Endothelial cell of umbilical vein (primary cell): Measurements from ENCODE around the gene SEMA7A. TPM values are rescaled to one million over a fixed set of nuclear protein-coding genes. Genes with fewer than 3 reads are reported as not detected.

Experiments used
- BruUV-seq: library from RNA; stranded (reverse); fragments of 400-500 nt; replicated peaks from 2 replicates; lab custom pipeline; 2021; lab: Mats Ljungman, UMichigan
- CTCF ChIA-PET: fragments of 300-600, 350-600 bp; sonication (Branson Sonifier 250); formaldehyde crosslinking; loops from one replicate; lab custom pipeline; 2021; ENCODE audit warnings: antibody characterized with exemption, inconsistent platforms; lab: Charles Lee
- POLR2A ChIA-PET: fragments of 300-600, 350-600 bp; sonication (Branson Sonifier 250); formaldehyde crosslinking; loops from one replicate; lab custom pipeline; 2021; ENCODE audit warnings: antibody characterized with exemption, inconsistent platforms; lab: Charles Lee
- DNase-seq: peaks from one replicate; pipeline ENCODE4 v3.0.0-alpha.2; 2011; ENCODE audit warnings: low read depth, low spot score
- FAIRE-seq: peaks from 2 replicates; lab custom pipeline; 2011; peaks lifted over from hg19 to GRCh38; lab: Jason Lieb, UNC
- H2AFZ ChIP-seq: 2 replicates; pipeline ENCODE4 v1.6.0; 2012; ENCODE audit warnings: low read depth, low read length, control low read depth, inconsistent platforms
- H3K27ac ChIP-seq: 2 replicates; pipeline ENCODE4 v1.5.1; 2011; ENCODE audit warnings: low read depth, mild to moderate bottlenecking, control low read depth, low read length, moderate library complexity; ENCODE audit not compliant: insufficient read depth
- H3K27me3 ChIP-seq, 2 experiments: 2 replicates each; pipeline versions ENCODE4 v1.6.0 to v1.6.1; 2011; ENCODE audit warnings: low read length in 2 of 2, mixed read lengths in 1 of 2; ENCODE audit not compliant: control insufficient read depth in 2 of 2, insufficient read depth in 2 of 2
- H3K36me3 ChIP-seq, 2 experiments: 2 replicates in 1 of 2; 3 replicates in 1 of 2; pipeline ENCODE4 v1.5.1; 2011; ENCODE audit warnings: low read length in 2 of 2, mild to moderate bottlenecking in 1 of 2, moderate library complexity in 1 of 2; ENCODE audit not compliant: control insufficient read depth in 2 of 2, insufficient read depth in 2 of 2; ENCODE audit errors: extremely low read depth in 1 of 2
- H3K4me1 ChIP-seq: 3 replicates; pipeline ENCODE4 v1.5.1; 2011; ENCODE audit warnings: mild to moderate bottlenecking, low read length; ENCODE audit not compliant: control insufficient read depth, insufficient read depth; ENCODE audit errors: extremely low read depth
- H3K4me2 ChIP-seq: 2 replicates; pipeline ENCODE4 v1.6.1; 2011; ENCODE audit warnings: low read length, control low read depth, mixed read lengths; ENCODE audit not compliant: insufficient read depth
- H3K4me3 ChIP-seq, 3 experiments: fragments of 200-600 bp in 1 of 3; sonication (generic), shearing (Covaris generic) in 1 of 3; replicated peaks in 1 of 3; 2 replicates each; pipeline ENCODE4 v1.5.1; 2011 to 2016; ENCODE audit warnings: control low read depth in 3 of 3, low read length in 3 of 3, mild to moderate bottlenecking in 2 of 3, inconsistent platforms in 1 of 3, low read depth in 1 of 3, moderate library complexity in 1 of 3; ENCODE audit not compliant: insufficient read depth in 1 of 3
- H3K79me2 ChIP-seq: 2 replicates; pipeline ENCODE4 v1.6.0; 2012; ENCODE audit warnings: low read length, inconsistent platforms; ENCODE audit not compliant: control insufficient read depth, insufficient read depth
- H3K9ac ChIP-seq: replicated peaks from 2 replicates; pipeline ENCODE3; 2011; ENCODE audit warnings: low read length, control low read depth; ENCODE audit not compliant: insufficient read depth; ENCODE audit errors: extremely low read depth
- H3K9me1 ChIP-seq: replicated peaks from 3 replicates; pipeline ENCODE4 v1.6.0; 2011; ENCODE audit warnings: mild to moderate bottlenecking, low read length; ENCODE audit not compliant: control insufficient read depth, insufficient read depth; ENCODE audit errors: extremely low read depth
- H3K9me3 ChIP-seq: replicated peaks from 2 replicates; pipeline ENCODE4 v1.5.1; 2012; ENCODE audit warnings: low read length, inconsistent platforms; ENCODE audit not compliant: control insufficient read depth, insufficient read depth
- H4K20me1 ChIP-seq: replicated peaks from 2 replicates; pipeline ENCODE3; 2011; ENCODE audit warnings: mild to moderate bottlenecking, low read length; ENCODE audit not compliant: control insufficient read depth, insufficient read depth; ENCODE audit errors: extremely low read depth
- EZH2 ChIP-seq: IDR thresholded peaks from 2 replicates; pipeline ENCODE4 v1.6.1; 2012; ENCODE audit warnings: borderline replicate concordance, low read depth, mild to moderate bottlenecking, moderate library complexity, low read length, inconsistent platforms; ENCODE audit not compliant: severe bottlenecking
- FOS ChIP-seq: IDR thresholded peaks from 2 replicates; pipeline ENCODE4 v1.6.1; 2011; ENCODE audit warnings: mild to moderate bottlenecking, low read length, moderate library complexity, borderline replicate concordance; ENCODE audit not compliant: insufficient read depth
- GATA2 ChIP-seq: IDR thresholded peaks from 2 replicates; pipeline ENCODE4 v1.7.0; 2011; ENCODE audit warnings: low read depth, mild to moderate bottlenecking, moderate library complexity, mixed read lengths, low read length; ENCODE audit not compliant: insufficient read length, insufficient read depth
- JUN ChIP-seq: IDR thresholded peaks from 2 replicates; pipeline ENCODE4 v1.6.1; 2011; ENCODE audit warnings: borderline replicate concordance, low read depth; ENCODE audit not compliant: insufficient read length, insufficient read depth
- MYC ChIP-seq: IDR thresholded peaks from one replicate; pipeline ENCODE4 v1.6.1; 2011; ENCODE audit warnings: mild to moderate bottlenecking, low read depth, low read length
- POLR2A ChIP-seq: IDR thresholded peaks from 2 replicates; pipeline ENCODE4 v1.6.1; 2012; ENCODE audit warnings: low read depth, mild to moderate bottlenecking, control low read depth, low read length
- POLR2AphosphoS5 ChIP-seq: IDR thresholded peaks from 2 replicates; pipeline ENCODE4 v1.6.1; 2012; ENCODE audit warnings: low read depth, mild to moderate bottlenecking, control low read depth, low read length, moderate library complexity; ENCODE audit not compliant: insufficient read depth
- dilution Hi-C: fragments of 300-500 bp; cut with MboI; formaldehyde crosslinking; loops from one replicate; pipeline ENCODE4 v1.15.0; 2019; ENCODE audit warnings: low sequenced_read_pairs; ENCODE audit not compliant: extremely low pct_ligation_motif_present
- intact Hi-C: fragments of 100-400 bp; cut with micrococcal nuclease; formaldehyde crosslinking; loops from one replicate; pipeline ENCODE4 v1.10.0; 2022
- polyA plus RNA-seq, 4 experiments: library from polyadenylated mRNA; depleted of rRNA in 3 of 4; stranded (reverse) in 3 of 4; unstranded in 1 of 4; fragments of >200 nt; gene quantifications; 2 replicates each; pipeline versions ENCODE4 v1.2.1 to v1.2.3, GENCODE V29; 2011 to 2012; ENCODE audit warnings: missing spikeins in 1 of 4
- total RNA-seq: library from RNA; stranded (reverse); gene quantifications from 2 replicates; pipeline ENCODE4 v1.2.3, GENCODE V29; 2021
- TF ChIP-seq, protein P1 (sequence below), 2 donors: IDR thresholded peaks; 1 replicate in 1 of 2; 2 replicates in 1 of 2; pipeline ENCODE4 v1.5.1; 2011; ENCODE audit warnings: low read length in 2 of 2, mild to moderate bottlenecking in 2 of 2, moderate library complexity in 2 of 2, control low read depth in 1 of 2, inconsistent platforms in 1 of 2, low read depth in 1 of 2; ENCODE audit not compliant: insufficient read depth in 1 of 2; ENCODE audit errors: extremely low read depth in 1 of 2
- TF ChIP-seq, protein P2 (sequence below): IDR thresholded peaks from 2 replicates; pipeline ENCODE4 v1.6.1; 2011; ENCODE audit not compliant: insufficient read depth, insufficient read length

SEMA7A gene
- total and polyA plus RNA-seq, 2 donors (not counting 3 experiments of a cell fraction or from before 2014, with no cell fraction given), result 1.7 to 2.0 TPM

GRCh38 chr15:74387621-74388362 lies 46.0 kb downstream of the SEMA7A start:
- no peak overlapping the region for H3K27ac ChIP-seq
- H3K4me3 ChIP-seq, result no peak overlapping the region
- H3K36me3 ChIP-seq, result no peaks in the 10 kb centered on the region
- DNase-seq (no peak), FAIRE-seq (no peak)
- intact Hi-C loops (no loop called here), dilution Hi-C loops (no loop called here)
- no peaks in the 10 kb centered on the region for H3K9me1 ChIP-seq
- H3K4me2 ChIP-seq, result no peak overlapping the region
- no peak overlapping the region for H2AFZ ChIP-seq
- H3K79me2 ChIP-seq, result no peaks in the 10 kb centered on the region
- H3K27me3 ChIP-seq, result no peaks in the 10 kb centered on the region
- H4K20me1 ChIP-seq, result no peaks in the 10 kb centered on the region
- POLR2A ChIA-PET, result no interaction called here
- CTCF ChIA-PET, result interaction anchor here (1.1 to 13.9 kb wide), 3 partner anchors 9 to 52 kb away, joined by 3 to 313 read pairs (median 3); no protein-coding TSS in a partner anchor
- no peak overlapping the region for H3K9ac ChIP-seq
- peaks cover 28% of the 10 kb centered on the region for H3K4me1 ChIP-seq
- no peaks in the 10 kb centered on the region for H3K9me3 ChIP-seq
- BruUV-seq, result no TSS peak
- TF ChIP-seq EZH2, result no peak
- no peak for TF ChIP-seq JUN
- TF ChIP-seq MYC, result no peak
- TF ChIP-seq, protein P1, sequence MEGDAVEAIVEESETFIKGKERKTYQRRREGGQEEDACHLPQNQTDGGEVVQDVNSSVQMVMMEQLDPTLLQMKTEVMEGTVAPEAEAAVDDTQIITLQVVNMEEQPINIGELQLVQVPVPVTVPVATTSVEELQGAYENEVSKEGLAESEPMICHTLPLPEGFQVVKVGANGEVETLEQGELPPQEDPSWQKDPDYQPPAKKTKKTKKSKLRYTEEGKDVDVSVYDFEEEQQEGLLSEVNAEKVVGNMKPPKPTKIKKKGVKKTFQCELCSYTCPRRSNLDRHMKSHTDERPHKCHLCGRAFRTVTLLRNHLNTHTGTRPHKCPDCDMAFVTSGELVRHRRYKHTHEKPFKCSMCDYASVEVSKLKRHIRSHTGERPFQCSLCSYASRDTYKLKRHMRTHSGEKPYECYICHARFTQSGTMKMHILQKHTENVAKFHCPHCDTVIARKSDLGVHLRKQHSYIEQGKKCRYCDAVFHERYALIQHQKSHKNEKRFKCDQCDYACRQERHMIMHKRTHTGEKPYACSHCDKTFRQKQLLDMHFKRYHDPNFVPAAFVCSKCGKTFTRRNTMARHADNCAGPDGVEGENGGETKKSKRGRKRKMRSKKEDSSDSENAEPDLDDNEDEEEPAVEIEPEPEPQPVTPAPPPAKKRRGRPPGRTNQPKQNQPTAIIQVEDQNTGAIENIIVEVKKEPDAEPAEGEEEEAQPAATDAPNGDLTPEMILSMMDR (IDR thresholded peaks at IDR 0.05; ENCODE audit: extremely low read depth in 1 of 2, insufficient read depth in 1 of 2, low read depth in 1 of 2, low read length in 2 of 2), result no peak
- TF ChIP-seq FOS, result no peak
- TF ChIP-seq POLR2A, result no peak
- TF ChIP-seq, protein P2, sequence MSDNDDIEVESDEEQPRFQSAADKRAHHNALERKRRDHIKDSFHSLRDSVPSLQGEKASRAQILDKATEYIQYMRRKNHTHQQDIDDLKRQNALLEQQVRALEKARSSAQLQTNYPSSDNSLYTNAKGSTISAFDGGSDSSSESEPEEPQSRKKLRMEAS, result no peak
- no peak for TF ChIP-seq GATA2
- no peak for TF ChIP-seq POLR2AphosphoS5
